HL-60 (cell line): ENCODE data around the gene SOX8.
"Not testable (repeated sequence)": the region's sequence is repeated elsewhere in the genome, so short reads cannot be mapped to it uniquely, and the experiment has no call there.

Experiments used
- DNase-seq, 2 experiments: peaks; one replicate each; pipeline ENCODE4 v3.0.0-alpha.2; 2010 to 2020; ENCODE audit warnings: low read depth in 1 of 2, low spot score in 1 of 2
- H3K27ac ChIP-seq: fragments of 250-450 bp; sonication (Bioruptor Pico); replicated peaks from 2 replicates; pipeline ENCODE4 v1.5.1; 2020; ENCODE audit warnings: mild to moderate bottlenecking, moderate library complexity
- H3K27me3 ChIP-seq: fragments of 250-450 bp; sonication (Bioruptor Pico); 2 replicates; pipeline ENCODE4 v1.5.1; 2021; ENCODE audit warnings: mild to moderate bottlenecking, moderate library complexity; ENCODE audit not compliant: insufficient read depth, poor library complexity, severe bottlenecking
- H3K4me3 ChIP-seq: replicated peaks from 2 replicates; pipeline ENCODE4 v1.5.1; 2011; ENCODE audit warnings: mild to moderate bottlenecking, control low read depth, low read length; ENCODE audit not compliant: insufficient read depth
- CTCF ChIP-seq: IDR thresholded peaks from one replicate; pipeline ENCODE4 v1.5.1; 2011; ENCODE audit warnings: low read length, control low read depth, inconsistent platforms; ENCODE audit not compliant: insufficient read depth
- GABPA ChIP-seq: IDR thresholded peaks from 2 replicates; pipeline ENCODE4 v1.6.1; 2012; ENCODE audit warnings: low read depth
- POLR2AphosphoS5 ChIP-seq: IDR thresholded peaks from 2 replicates; pipeline ENCODE4 v1.6.1; 2012; ENCODE audit warnings: low read depth
- REST ChIP-seq: IDR thresholded peaks from 2 replicates; pipeline ENCODE4 v1.6.1; 2012; ENCODE audit warnings: low read depth; ENCODE audit not compliant: insufficient replicate concordance
- SPI1 ChIP-seq: IDR thresholded peaks from 2 replicates; pipeline ENCODE4 v1.6.1; 2012; ENCODE audit warnings: low read depth, mild to moderate bottlenecking, borderline replicate concordance

SOX8 gene

DNA sequence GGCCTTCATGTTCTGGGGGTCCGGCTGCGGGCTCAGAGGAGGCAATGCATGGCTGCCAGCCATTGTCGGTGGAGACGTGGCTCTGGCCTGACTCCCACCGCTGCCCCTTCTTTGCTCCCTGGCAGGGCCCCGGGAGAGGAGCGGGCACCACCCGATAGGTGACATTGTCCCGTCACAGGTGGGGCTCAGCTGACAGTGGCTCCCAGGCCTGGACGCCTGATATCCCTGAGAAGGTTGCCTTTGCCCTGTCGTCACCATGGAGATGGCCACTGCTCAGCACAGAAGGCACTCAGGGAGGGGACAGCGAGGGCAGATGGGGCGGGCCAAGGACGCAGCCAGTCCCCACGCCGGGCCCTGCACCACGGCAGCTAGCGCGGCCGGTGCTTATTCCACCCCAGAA, 42.6 kb downstream of the SOX8 start:
- TF ChIP-seq POLR2AphosphoS5 (no peak), REST (no peak), CTCF (no peak), SPI1 (no peak), GABPA (no peak)
- H3K4me3 ChIP-seq, result no peak overlapping the region
- H3K27ac ChIP-seq, result no peak overlapping the region
- no peak for DNase-seq
- H3K27me3 ChIP-seq, result peaks cover 8% of the 10 kb centered on the region

DNA sequence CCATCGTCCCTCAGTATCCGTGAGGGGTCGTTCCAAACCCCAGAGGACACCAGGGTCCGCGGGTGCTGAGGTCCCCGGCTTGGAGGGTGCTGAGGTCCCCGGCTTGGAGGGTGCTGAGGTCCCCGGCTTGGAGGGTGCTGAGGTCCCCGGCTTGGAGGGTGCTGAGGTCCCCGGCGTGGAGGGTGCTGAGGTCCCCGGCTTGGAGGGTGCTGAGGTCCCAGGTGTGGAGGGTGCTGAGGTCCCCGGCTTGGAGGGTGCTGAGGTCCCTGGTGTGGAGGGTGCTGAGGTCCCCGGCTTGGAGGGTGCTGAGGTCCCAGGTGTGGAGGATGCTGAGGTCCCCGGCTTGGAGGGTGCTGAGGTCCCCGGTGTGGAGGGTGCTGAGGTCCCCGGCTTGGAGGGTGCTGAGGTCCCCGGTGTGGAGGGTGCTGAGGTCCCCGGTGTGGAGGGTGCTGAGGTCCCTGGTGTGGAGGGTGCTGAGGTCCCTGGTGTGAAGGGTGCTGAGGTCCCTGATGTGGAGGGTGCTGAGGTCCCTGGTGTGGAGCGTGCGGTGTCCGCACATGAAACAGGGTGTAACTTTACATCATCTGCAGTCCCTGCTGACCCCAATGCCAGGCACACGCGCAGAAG, 43.7 kb downstream of the SOX8 start:
- H3K27me3 ChIP-seq, result peaks cover 12% of the 10 kb centered on the region
- not testable (repeated sequence) for H3K4me3 ChIP-seq, H3K27ac ChIP-seq, DNase-seq

DNA sequence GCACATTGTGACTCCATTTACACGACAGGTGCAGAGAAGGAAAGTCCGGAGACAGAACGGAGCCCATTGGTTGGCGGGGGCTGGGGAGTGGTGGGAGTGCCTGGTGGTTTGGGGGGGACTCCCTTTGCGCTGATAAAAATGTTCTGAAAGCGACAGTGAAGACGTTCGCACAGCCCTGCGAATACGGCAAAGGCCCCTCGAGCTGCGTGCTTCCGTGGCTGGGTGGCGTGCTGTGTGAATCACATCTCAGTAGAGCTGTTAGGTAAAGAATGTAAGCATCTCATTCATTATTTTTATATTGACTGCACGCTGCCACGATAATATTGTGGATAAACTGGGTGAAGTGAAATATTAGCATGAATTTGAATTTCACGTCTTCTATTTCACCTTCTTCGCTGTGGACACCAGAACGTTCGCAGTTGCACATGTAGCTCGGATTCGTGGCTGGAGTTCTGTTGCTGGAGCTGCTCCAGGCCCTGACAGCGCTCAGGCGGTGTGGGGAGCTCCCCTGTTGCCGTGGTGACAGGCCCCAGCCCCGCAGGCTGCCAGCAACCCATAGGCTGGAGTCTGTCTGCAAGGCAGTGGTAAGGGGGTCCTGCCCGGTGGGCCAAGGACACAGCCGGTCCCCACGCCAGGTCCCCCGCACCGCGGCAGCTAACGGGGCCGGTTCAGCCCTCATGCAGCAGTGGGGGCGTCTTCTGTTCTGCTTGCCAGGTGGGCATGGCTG, 44.6 kb downstream of the SOX8 start:
- H3K27ac ChIP-seq, result no peak overlapping the region
- no peak for DNase-seq
- H3K27me3 ChIP-seq, result peaks cover 12% of the 10 kb centered on the region
- TF ChIP-seq POLR2AphosphoS5 (no peak), REST (no peak), GABPA (no peak), SPI1 (no peak), CTCF (no peak)
- H3K4me3 ChIP-seq, result no peak overlapping the region

GRCh38 chr16:1026784-1027500, 45.4 kb downstream of the SOX8 start:
- Histone ChIP-seq H3K4me3 (no peak overlapping the region), H3K27me3 (peaks cover 12% of the 10 kb centered on the region), H3K27ac (no peak overlapping the region)
- no peak for TF ChIP-seq GABPA
- TF ChIP-seq POLR2AphosphoS5, result no peak
- TF ChIP-seq SPI1, result no peak
- no peak for TF ChIP-seq CTCF
- TF ChIP-seq REST, result no peak
- DNase-seq, result no peak
